Peyer's patch (tissue), 4 donors: ENCODE results near the gene CNTN5.

Experiments used
- POLR2A ChIP-seq, 2 donors: fragments of 450-650 bp; IDR thresholded peaks; one replicate each; pipeline ENCODE4 v1.5.1; 2017; ENCODE audit warnings: antibody characterized with exemption in 2 of 2, mild to moderate bottlenecking in 2 of 2, moderate library complexity in 2 of 2
- TF ChIP-seq, protein P1 (sequence below), 6 experiments: fragments of 450-650 bp in 4 of 6; fragments of 200-600 bp in 2 of 6; sonication (generic) in 1 of 6; IDR thresholded peaks; one replicate each; pipeline ENCODE4 v1.5.1; 2017 to 2019; ENCODE audit warnings: antibody characterized with exemption in 6 of 6, mild to moderate bottlenecking in 3 of 6, moderate library complexity in 1 of 6

- TF ChIP-seq, protein P1, sequence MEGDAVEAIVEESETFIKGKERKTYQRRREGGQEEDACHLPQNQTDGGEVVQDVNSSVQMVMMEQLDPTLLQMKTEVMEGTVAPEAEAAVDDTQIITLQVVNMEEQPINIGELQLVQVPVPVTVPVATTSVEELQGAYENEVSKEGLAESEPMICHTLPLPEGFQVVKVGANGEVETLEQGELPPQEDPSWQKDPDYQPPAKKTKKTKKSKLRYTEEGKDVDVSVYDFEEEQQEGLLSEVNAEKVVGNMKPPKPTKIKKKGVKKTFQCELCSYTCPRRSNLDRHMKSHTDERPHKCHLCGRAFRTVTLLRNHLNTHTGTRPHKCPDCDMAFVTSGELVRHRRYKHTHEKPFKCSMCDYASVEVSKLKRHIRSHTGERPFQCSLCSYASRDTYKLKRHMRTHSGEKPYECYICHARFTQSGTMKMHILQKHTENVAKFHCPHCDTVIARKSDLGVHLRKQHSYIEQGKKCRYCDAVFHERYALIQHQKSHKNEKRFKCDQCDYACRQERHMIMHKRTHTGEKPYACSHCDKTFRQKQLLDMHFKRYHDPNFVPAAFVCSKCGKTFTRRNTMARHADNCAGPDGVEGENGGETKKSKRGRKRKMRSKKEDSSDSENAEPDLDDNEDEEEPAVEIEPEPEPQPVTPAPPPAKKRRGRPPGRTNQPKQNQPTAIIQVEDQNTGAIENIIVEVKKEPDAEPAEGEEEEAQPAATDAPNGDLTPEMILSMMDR (IDR thresholded peaks at IDR 0.05), result no peak
- no peak for TF ChIP-seq POLR2A (IDR thresholded peaks at IDR 0.05)
Observed at GRCh38 chr11:100308202-100308601, 1287.5 kb downstream of the CNTN5 start.
